Gastrocnemius medialis (tissue), 4 donors: ENCODE data around the gene FGF1. TPM values are rescaled to one million over a fixed set of nuclear protein-coding genes. Genes with fewer than 3 reads are reported as not detected.

Experiments
- ATAC-seq, 2 donors: fragments of 150-250 bp; one replicate each; pipeline ENCODE4 v1.9.1; 2016
- DNase-seq, 2 donors: peaks; one replicate each; pipeline ENCODE4 v3.0.0-alpha.2; 2019
- H3K27ac ChIP-seq, 4 donors: fragments of 200-600 bp; sonication (generic); 1 replicate in 1 of 4; 2 replicates in 3 of 4; pipeline ENCODE4 v1.5.1; 2016 to 2018; ENCODE audit warnings: mild to moderate bottlenecking in 2 of 4, moderate library complexity in 1 of 4
- H3K27me3 ChIP-seq, 3 donors: fragments of 200-600 bp; sonication (generic) in 2 of 3; 1 replicate in 1 of 3; 2 replicates in 2 of 3; pipeline versions ENCODE4 v1.5.1 to v1.6.0; 2016 to 2019; ENCODE audit warnings: mild to moderate bottlenecking in 1 of 3, moderate library complexity in 1 of 3
- H3K36me3 ChIP-seq, 2 donors: fragments of 200-600 bp; sonication (generic) in 1 of 2; one replicate each; pipeline ENCODE4 v1.5.1; 2017 to 2018
- H3K4me1 ChIP-seq, 2 donors: fragments of 200-600 bp; sonication (generic) in 1 of 2; one replicate each; pipeline ENCODE4 v1.5.1; 2016 to 2017; ENCODE audit warnings: mild to moderate bottlenecking in 2 of 2
- H3K4me3 ChIP-seq, 4 donors: fragments of 200-600 bp; sonication (generic) in 3 of 4; 1 replicate in 1 of 4; 2 replicates in 3 of 4; pipeline ENCODE4 v1.5.1; 2016 to 2019; ENCODE audit warnings: mild to moderate bottlenecking in 2 of 4
- H3K9me3 ChIP-seq, 3 donors: fragments of 200-600 bp; sonication (generic) in 2 of 3; 1 replicate in 1 of 3; 2 replicates in 2 of 3; pipeline ENCODE4 v1.5.1; 2016 to 2019
- CTCF ChIP-seq, 5 experiments: fragments of 450-650 bp in 3 of 5; fragments of 200-600 bp in 2 of 5; sonication (generic) in 2 of 5; IDR thresholded peaks in 4 of 5; conservative IDR thresholded peaks in 1 of 5; 1 replicate in 4 of 5; 2 replicates in 1 of 5; pipeline ENCODE4 v1.5.1; 2016 to 2019; ENCODE audit warnings: antibody characterized with exemption in 5 of 5, mild to moderate bottlenecking in 3 of 5, moderate library complexity in 3 of 5
- POLR2A ChIP-seq, 2 donors: fragments of 450-650 bp; IDR thresholded peaks; one replicate each; pipeline ENCODE4 v1.6.1; 2017; ENCODE audit warnings: antibody characterized with exemption in 2 of 2, mild to moderate bottlenecking in 2 of 2, moderate library complexity in 2 of 2
- in situ Hi-C, 4 donors: fragments of 200-750 bp; cut with MboI; loops; one replicate each; pipeline versions ENCODE4 v1.15.0 to v1.8.0; 2017; ENCODE audit warnings: low sequenced_read_pairs in 4 of 4
- intact Hi-C: fragments of 100-400 bp; cut with DNase I; formaldehyde crosslinking; loops from one replicate; pipeline ENCODE4 v1.15.1; 2023; ENCODE audit warnings: low total_unique reads
- total RNA-seq, 4 donors: library from RNA; depleted of rRNA; stranded (reverse); fragments of >200 nt; gene quantifications; one replicate each; pipeline versions ENCODE4 v1.1.0 to v1.2.3, GENCODE V29; 2016

The FGF1 gene
- total RNA-seq, 4 donors from 2014 or later, result 0.41 to 2.1 (median 1.2) TPM

- in situ Hi-C loops, result no loop called here
- TF ChIP-seq POLR2A (IDR thresholded peaks at IDR 0.05) (no peak), CTCF (IDR thresholded peaks at IDR 0.05 in 4 of 5, conservative IDR thresholded peaks at IDR 0.05 in 1 of 5) (no peak)
- ATAC-seq, result no peak
These were observed 107.6 kb downstream of the FGF1 start for GRCh38 chr5:142578161-142578830.

GRCh38 chr5:142576804-142577203, 109.1 kb downstream of the FGF1 start:
- Histone ChIP-seq H3K36me3 (no peaks in the 10 kb centered on the region), H3K4me3 (no peak overlapping the region), H3K27me3 (no peaks in the 10 kb centered on the region), H3K9me3 (no peaks in the 10 kb centered on the region), H3K4me1 (no peaks in the 10 kb centered on the region), H3K27ac (peak overlapping the region in 1 of 4 donors; percentile 8)
- in situ Hi-C loops, result no loop called here
- intact Hi-C loops, result no loop called here
- TF ChIP-seq POLR2A (IDR thresholded peaks at IDR 0.05) (no peak), CTCF (IDR thresholded peaks at IDR 0.05 in 4 of 5, conservative IDR thresholded peaks at IDR 0.05 in 1 of 5) (no peak)
- ATAC-seq (no peak), DNase-seq (no peak)

More at GRCh38 chr5:142578161-142578830, 107.6 kb downstream of the FGF1 start:
- Histone ChIP-seq H3K4me3 (no peak overlapping the region), H3K9me3 (no peaks in the 10 kb centered on the region), H3K36me3 (no peaks in the 10 kb centered on the region), H3K27me3 (no peaks in the 10 kb centered on the region), H3K27ac (no peak overlapping the region), H3K4me1 (no peaks in the 10 kb centered on the region)
- intact Hi-C loops, result no loop called here
- no peak for DNase-seq

GRCh38 chr5:142576303-142576702, 109.6 kb downstream of the FGF1 start:
- H3K27me3 ChIP-seq, result no peaks in the 10 kb centered on the region
- no peaks in the 10 kb centered on the region for H3K4me1 ChIP-seq
- DNase-seq (no peak), ATAC-seq (no peak)
- H3K36me3 ChIP-seq, result no peaks in the 10 kb centered on the region
- no peaks in the 10 kb centered on the region for H3K9me3 ChIP-seq
- H3K27ac ChIP-seq, result peak overlapping the region in 1 of 4 donors; percentile 8
- TF ChIP-seq CTCF (IDR thresholded peaks at IDR 0.05 in 4 of 5, conservative IDR thresholded peaks at IDR 0.05 in 1 of 5) (no peak), POLR2A (IDR thresholded peaks at IDR 0.05) (no peak)
- no peak overlapping the region for H3K4me3 ChIP-seq
- in situ Hi-C loops (no loop called here), intact Hi-C loops (no loop called here)

GRCh38 chr5:142572006-142572405, 113.9 kb downstream of the FGF1 start:
- no peaks in the 10 kb centered on the region for H3K4me1 ChIP-seq
- no peaks in the 10 kb centered on the region for H3K36me3 ChIP-seq
- TF ChIP-seq CTCF (IDR thresholded peaks at IDR 0.05 in 4 of 5, conservative IDR thresholded peaks at IDR 0.05 in 1 of 5), result no peak
- TF ChIP-seq POLR2A (IDR thresholded peaks at IDR 0.05), result no peak
- intact Hi-C loops, result no loop called here
- no peak overlapping the region for H3K4me3 ChIP-seq
- no peaks in the 10 kb centered on the region for H3K27me3 ChIP-seq
- in situ Hi-C loops, result loop anchor here in 2 of 4 donors (25.0 kb wide), 2 partner anchors 410 to 585 kb away; no protein-coding TSS in a partner anchor
- ATAC-seq, result no peak
- no peak overlapping the region for H3K27ac ChIP-seq
- no peak for DNase-seq
- no peaks in the 10 kb centered on the region for H3K9me3 ChIP-seq
